ENCODE data around the gene RNU5B-1. TPM values are rescaled to one million over a fixed set of nuclear protein-coding genes. Genes with fewer than 3 reads are reported as not detected.

The RNU5B-1 gene
- total and polyA plus RNA-seq, 4 donors = not detected

GRCh38 chr15:65311760-65312159 is 7.3 kb downstream of the RNU5B-1 start:
- no peak for TF ChIP-seq HNF4G (IDR thresholded peaks at IDR 0.05)
- TF ChIP-seq ATF3 (IDR thresholded peaks at IDR 0.05) = peak; percentile 75
- no peak for TF ChIP-seq YY1 (IDR thresholded peaks at IDR 0.05)
- peak; percentile 15 for TF ChIP-seq SP1 (IDR thresholded peaks at IDR 0.05)
- TF ChIP-seq HNF4A (conservative IDR thresholded peaks at IDR 0.05) = no peak
- TF ChIP-seq RXRA (IDR thresholded peaks at IDR 0.05) = peak in 1 of 2 donors; percentile 5
- no peak for TF ChIP-seq MAX (IDR thresholded peaks at IDR 0.05)
- no peak overlapping the region for H3K4me3 ChIP-seq (ENCODE audit: low read depth in 1 of 3, low read length in 3 of 3)
- peaks cover 5 to 28% (median 16%) of the 10 kb centered on the region in 4 donors for H3K4me1 ChIP-seq (ENCODE audit: control insufficient read depth in 4 of 4, insufficient read depth in 4 of 4, low read length in 3 of 4)
- WGBS = 12% methylated on average over 3 of the region's 3 CpGs
- no peaks in the 10 kb centered on the region for H3K9me3 ChIP-seq (ENCODE audit: control insufficient read depth in 4 of 4, low read length in 3 of 4)
- no peaks in the 10 kb centered on the region for H3K36me3 ChIP-seq (ENCODE audit: control insufficient read depth in 4 of 4, insufficient read depth in 3 of 4, low read depth in 1 of 4, low read length in 3 of 4)
- H3K27ac ChIP-seq (ENCODE audit: low read depth in 1 of 2, low read length in 2 of 2) = peak overlapping the region; percentile 75 to 79
- no peak for DNase-seq (ENCODE audit: low spot score)
- H3K9ac ChIP-seq (ENCODE audit: low read depth in 1 of 2, low read length in 2 of 2) = peak overlapping the region in 1 of 2 donors; percentile 45
- no peaks in the 10 kb centered on the region for H3K27me3 ChIP-seq (ENCODE audit: control insufficient read depth in 4 of 4, insufficient read depth in 4 of 4, low read length in 3 of 4)

GRCh38 chr15:65312400-65312916 is 8.0 kb downstream of the RNU5B-1 start:
- Histone ChIP-seq H3K4me3 (ENCODE audit: low read depth in 1 of 3, low read length in 3 of 3) (no peak overlapping the region), H3K4me1 (ENCODE audit: control insufficient read depth in 4 of 4, insufficient read depth in 4 of 4, low read length in 3 of 4) (peaks cover 5 to 28% (median 16%) of the 10 kb centered on the region in 4 donors), H3K27me3 (ENCODE audit: control insufficient read depth in 4 of 4, insufficient read depth in 4 of 4, low read length in 3 of 4) (no peaks in the 10 kb centered on the region), H3K36me3 (ENCODE audit: control insufficient read depth in 4 of 4, insufficient read depth in 3 of 4, low read depth in 1 of 4, low read length in 3 of 4) (no peaks in the 10 kb centered on the region), H3K9me3 (ENCODE audit: control insufficient read depth in 4 of 4, low read length in 3 of 4) (no peaks in the 10 kb centered on the region), H3K9ac (ENCODE audit: low read depth in 1 of 2, low read length in 2 of 2) (peak overlapping the region in 1 of 2 donors; percentile 10), H3K27ac (ENCODE audit: low read depth in 1 of 2, low read length in 2 of 2) (peak overlapping the region; percentile 75 to 79)
- 31% methylated on average over 11 of the region's 11 CpGs for WGBS
- DNase-seq (ENCODE audit: low spot score) = peak; percentile 49
- TF ChIP-seq RXRA (IDR thresholded peaks at IDR 0.05) (peak; percentile 86 to 94), REST (IDR thresholded peaks at IDR 0.05) (no peak), JUND (IDR thresholded peaks at IDR 0.05) (peak in 1 of 2 donors; percentile 31), NR2F2 (IDR thresholded peaks at IDR 0.05) (peak; percentile 87), EGR1 (IDR thresholded peaks at IDR 0.05; ENCODE audit: low read depth in 2 of 2) (peak in 1 of 2 donors; percentile 21), HNF4G (IDR thresholded peaks at IDR 0.05) (peak; percentile 19), YY1 (IDR thresholded peaks at IDR 0.05) (peak; percentile 69), ATF3 (IDR thresholded peaks at IDR 0.05) (no peak), FOXA2 (IDR thresholded peaks at IDR 0.05) (no peak), SP1 (IDR thresholded peaks at IDR 0.05) (peak; percentile 80), HNF4A (conservative IDR thresholded peaks at IDR 0.05) (peak; percentile 87 to 93), GABPA (IDR thresholded peaks at IDR 0.05 in 1 of 2, conservative IDR thresholded peaks at IDR 0.05 in 1 of 2) (no peak), ZBTB33 (IDR thresholded peaks at IDR 0.05) (peak; percentile 70), RAD21 (IDR thresholded peaks at IDR 0.05) (no peak), TAF1 (conservative IDR thresholded peaks at IDR 0.05) (peak; percentile 29)

Data from liver (tissue), 9 donors.